Activated effector memory CD4-positive, alpha-beta T cell treated with anti-CD3 and anti-CD28 coated beads, Interleukin-2, amount 50 U/mL, for 16 hours (primary cell): ENCODE results near the gene GYS2.
A peak's percentile ranks its signal among the peaks of the same experiment; 100 is the strongest.

ENCODE experiments used
- DNase-seq: peaks from one replicate; pipeline ENCODE4 v3.0.0-alpha.2; 2020

Gene GYS2

DNA sequence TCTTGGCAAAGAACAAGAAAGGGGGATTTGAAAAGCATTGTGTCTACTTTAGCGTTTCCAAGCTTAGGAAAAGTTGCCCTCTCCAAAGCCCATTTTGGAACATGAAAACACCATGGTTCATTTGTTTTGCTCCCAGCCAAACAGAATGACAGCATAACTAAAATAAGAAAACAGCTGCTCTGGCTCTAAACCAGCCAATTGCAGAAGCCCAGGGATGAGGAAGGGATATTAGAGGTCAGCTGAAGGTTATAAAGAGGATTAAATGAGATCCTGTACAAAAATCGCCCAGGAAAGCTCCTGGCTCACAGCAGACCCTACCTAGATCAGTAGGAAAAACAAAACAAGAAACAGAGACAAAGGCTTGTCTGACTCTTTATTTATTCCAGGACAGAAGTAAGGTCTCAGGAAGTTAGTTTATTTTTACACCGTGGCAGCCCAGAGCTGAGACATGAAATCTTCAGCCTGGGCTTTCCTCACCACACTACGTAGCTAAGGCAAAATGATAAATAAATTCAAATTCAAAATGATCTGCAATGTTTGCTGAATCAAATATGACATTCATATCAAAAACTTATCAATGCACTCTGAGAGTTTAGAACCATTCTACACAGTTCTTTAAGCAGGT is 52.7 kb downstream of the GYS2 start:
- no peak for DNase-seq

DNA sequence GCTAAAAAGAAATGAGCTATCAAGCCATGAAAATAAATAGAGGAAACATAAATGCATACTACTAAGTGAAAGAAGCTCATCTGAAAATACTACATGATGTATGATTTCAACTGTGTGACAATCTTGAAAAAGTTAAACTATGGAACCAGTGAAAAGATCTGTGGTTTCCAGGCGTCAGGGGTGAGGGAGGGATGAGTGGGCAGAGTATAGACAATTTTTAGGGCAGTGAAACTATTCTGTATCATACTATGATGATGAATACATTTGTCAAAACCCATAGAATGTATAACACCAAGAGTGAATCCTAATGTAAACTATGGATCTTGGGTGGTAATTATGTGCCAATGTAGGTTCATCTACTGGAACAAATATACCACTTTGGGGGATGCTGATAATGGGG is 57.2 kb downstream of the GYS2 start:
- no peak for DNase-seq

DNA sequence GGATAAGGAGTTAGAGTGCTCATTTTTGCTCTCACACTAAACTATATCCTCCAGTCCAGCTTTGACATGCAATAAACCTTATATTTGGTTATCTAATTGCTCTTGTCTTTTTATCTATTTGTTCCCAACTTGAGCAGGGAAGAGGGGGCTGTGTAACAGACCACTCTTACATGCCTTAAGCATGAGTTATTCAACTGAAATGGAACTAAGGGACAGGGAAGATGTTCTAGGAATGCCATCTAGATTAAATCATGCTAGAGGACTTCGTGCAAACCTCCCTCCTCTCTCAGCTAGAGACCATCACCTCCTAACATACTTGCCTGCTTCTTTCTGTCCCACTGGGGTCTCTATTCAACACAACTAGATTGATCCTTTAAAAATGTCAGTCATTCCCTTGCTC is 57.9 kb downstream of the GYS2 start:
- DNase-seq = no peak

GRCh38 chr12:21545557-21545956 is 59.1 kb downstream of the GYS2 start:
- DNase-seq = no peak

GRCh38 chr12:21543151-21543550 is 61.5 kb downstream of the GYS2 start:
- no peak for DNase-seq

DNA sequence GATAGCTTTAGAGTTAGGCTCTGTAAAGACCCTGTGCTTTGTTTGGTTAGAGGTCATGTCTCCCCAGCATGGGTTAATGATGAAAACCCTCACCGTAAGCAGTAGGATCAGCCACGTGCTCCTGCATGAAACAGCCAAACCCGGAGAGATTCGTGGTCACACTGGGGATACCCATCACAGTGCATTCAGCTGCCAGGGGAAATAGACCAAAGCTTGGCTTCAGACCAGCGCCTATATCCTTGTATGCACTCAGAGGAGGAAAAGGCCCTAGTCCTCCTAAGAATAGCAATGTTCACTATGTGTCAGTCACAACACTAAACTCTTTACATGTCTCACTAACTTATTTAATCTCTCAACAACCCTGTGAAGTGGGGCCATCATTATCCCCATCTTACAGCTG is 62.2 kb downstream of the GYS2 start:
- DNase-seq = no peak

DNA sequence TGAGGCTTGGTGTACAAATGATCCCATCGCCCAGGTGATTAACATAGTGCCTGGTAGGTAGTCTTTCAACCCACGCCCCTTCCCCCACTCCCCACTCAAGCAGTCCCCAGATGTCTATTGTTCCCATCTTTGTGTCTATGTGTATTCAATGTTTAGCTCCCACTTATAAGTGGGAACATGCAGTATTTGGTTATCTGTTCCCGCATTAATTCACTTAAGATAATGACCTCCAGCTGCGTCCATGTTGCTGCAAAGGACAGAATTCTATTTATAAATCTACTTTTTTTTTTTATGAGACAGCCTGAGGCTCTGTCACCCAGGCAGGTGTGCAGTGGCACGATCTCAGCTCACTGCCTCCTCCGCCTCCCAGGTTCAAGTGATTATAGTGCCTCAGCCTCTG is 62.9 kb downstream of the GYS2 start:
- no peak for DNase-seq

GRCh38 chr12:21539797-21540196 is 64.8 kb downstream of the GYS2 start:
- no peak for DNase-seq

- no peak for DNase-seq
Observed at GRCh38 chr12:21538061-21538653, 66.5 kb downstream of the GYS2 start.

- no peak for DNase-seq
Observed at GRCh38 chr12:21529456-21529855, 75.2 kb downstream of the GYS2 start.

DNA sequence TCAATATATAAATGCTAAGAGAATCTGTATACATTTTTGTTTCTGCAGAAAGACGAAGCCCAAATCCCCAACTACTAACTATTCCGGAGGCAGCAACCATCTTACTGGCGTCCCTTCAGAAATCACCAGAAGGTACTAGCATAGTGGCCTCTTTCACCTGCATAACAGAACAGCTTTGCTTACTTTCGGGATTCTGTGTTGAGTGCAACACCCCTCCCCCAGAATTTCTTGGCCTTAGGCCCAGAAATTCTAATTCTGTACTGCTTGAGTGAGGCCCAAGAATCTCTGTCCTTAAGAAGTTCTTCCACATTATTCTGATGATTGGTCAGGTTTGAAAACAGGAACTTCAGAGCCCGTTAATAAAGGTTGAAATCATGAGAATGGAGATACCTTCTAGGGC is 75.7 kb downstream of the GYS2 start:
- DNase-seq = no peak

GRCh38 chr12:21527451-21528180 is 77.0 kb downstream of the GYS2 start:
- DNase-seq = peak; percentile 84

DNA sequence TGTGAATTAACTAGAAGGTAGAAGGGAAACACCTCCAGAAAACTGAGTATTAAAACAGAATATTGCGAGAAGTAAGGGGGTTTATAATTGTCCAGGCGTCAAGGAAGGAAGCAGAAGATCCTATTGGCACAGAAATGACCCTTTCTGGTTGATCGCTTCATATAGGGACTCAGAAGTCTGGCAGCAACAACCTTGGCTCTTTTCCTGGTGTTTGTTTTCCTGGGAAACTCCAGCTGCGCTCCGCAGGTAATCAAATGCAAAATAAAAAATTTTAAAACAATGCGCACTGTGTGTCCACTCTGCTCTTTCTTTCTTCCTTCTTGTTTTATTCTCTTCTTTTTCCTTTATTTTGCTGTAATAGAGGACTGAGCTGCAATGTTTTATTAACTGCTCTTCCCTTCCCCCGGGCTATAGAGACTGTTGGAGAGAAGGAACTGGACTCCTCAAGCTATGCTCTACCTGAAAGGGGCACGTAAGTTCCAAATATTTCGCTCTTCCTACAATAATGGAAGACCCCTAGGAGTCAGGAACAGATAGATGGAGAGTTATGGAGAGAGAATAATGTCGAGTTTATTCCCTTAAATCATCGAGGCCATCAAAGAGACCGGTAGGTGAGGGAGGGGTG is 77.8 kb downstream of the GYS2 start:
- no peak for DNase-seq

DNA sequence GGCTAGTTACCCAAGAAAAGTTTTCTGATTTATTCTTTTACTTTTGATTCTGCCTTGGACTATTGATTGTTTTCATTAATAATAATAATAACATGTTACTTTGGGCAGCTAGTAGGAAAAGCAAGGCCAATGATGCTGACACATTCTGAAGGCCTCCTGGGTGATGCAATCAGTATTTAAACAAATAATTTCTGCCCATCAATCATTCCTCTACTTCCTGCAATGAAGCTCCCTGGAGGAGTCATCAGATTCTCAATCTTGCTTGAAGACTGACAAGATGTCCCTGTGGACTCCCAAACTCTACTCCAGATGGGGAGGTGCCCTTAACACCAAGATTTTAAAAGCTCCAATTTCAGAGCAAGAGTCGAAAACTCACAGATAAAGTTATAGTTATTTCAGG is 78.6 kb downstream of the GYS2 start, which contains the start of gene SPX:
Gene SPX, plus strand, starts transcription at position 244 of the 400 bp plus-strand sequence. CDS start 177 bp downstream, outside the sequence.
- no peak for DNase-seq

GRCh38 chr12:21523148-21523547 is 81.5 kb downstream of the GYS2 start:
- DNase-seq = no peak

GRCh38 chr12:21521541-21521940 is 83.1 kb downstream of the GYS2 start:
- no peak for DNase-seq

- no peak for DNase-seq
Observed at GRCh38 chr12:21518451-21518850, 86.2 kb downstream of the GYS2 start.

DNA sequence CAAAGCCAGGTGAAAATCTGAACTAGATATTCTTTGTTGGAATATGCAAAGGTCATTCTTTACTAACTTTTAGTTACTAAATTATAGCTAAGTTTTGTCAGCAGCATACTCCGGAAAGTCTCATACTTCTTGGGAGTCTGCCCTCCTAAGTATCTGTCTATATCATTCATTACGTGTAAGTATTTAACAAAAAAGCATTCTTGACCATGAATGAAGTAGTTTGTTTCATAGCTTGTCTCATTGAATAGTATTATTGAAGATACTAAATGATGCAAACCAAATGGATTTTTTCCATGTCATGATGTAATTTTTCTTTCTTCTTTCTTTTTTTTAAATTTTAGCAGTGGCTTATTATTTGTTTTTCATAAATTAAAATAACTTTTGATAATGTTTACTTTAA is 88.4 kb downstream of the GYS2 start:
- no peak for DNase-seq

GRCh38 chr12:21509768-21510167 is 94.9 kb downstream of the GYS2 start:
- no peak for DNase-seq

DNA sequence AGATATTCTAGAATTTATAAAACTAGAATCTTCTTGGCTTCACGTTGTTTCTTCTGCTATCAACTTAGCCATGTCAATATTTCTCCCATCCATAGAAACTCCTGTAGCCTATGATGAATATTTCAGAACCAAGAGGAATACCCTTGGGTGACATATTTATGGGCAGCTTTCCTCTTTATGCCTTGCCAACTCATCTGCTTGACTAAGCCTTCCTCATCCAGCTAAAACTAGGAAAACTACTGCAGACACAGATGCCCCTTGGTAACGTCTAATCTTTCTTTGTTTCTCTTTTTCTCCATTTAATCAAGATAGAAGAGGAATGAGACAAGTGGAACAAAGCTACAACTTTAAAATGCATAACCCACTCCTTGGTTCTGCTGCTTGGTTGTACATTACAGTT is 96.8 kb downstream of the GYS2 start:
- no peak for DNase-seq

DNA sequence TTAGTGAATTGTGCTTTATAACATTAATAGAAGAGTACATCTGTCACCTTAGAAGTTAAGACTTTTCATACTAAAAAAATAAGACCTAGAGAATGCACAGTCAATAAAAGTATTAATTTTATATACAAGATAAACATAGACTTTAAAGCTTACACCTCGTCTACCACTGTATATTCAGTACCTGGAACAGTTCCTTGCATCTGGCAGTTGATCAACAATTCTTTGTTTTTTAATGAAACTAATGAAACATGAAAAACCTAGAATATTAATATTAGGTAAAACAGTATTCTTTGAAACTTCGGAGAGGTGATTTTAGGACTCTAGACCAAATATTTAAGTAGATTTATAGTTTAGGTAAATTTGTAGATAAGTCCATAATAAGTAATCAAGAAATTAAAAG is 98.8 kb downstream of the GYS2 start:
- no peak for DNase-seq

DNA sequence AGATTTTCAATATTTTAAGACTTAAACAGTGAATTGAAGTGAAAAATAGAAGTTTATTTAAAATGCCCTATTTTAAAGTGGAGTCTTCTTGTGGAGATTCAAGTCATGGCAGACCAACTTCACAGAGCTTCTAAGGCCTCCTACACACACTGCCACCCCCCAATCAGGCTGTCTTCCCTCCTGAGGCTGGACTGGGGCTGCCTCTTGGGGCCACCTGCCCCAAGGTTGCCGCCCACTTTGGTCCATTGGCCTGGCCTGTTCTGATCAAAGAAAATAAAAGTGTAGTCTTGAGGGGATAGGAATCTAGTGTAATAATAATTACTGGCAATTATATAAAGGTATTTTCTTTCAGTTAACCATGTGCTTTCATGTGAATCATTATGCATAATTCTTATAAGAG is 101.8 kb downstream of the GYS2 start:
- no peak for DNase-seq

DNA sequence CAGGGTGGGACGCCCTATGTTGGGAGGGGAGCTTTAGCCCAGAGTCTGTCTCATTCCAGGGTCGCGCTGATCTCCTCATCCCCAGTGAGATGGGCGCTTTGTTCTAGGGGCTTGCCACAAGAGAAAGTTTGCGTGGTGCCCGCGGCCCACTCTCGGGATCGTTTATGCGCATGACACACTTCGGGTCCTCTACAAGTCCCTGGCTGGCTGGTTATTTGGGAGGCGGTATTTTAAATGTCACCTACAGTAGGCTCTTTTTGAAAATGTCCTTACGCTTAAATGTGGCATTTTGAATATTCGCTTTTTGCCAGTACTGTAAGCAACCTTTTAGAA is 102.5 kb downstream of the GYS2 start:
- peak; percentile 78 for DNase-seq
